Femur (tissue), 1 donor: ENCODE data around the gene TRPV2.

ENCODE experiments used
- DNase-seq: peaks from one replicate; pipeline ENCODE4 v3.0.0-alpha.2; 2017

TRPV2 gene

DNA sequence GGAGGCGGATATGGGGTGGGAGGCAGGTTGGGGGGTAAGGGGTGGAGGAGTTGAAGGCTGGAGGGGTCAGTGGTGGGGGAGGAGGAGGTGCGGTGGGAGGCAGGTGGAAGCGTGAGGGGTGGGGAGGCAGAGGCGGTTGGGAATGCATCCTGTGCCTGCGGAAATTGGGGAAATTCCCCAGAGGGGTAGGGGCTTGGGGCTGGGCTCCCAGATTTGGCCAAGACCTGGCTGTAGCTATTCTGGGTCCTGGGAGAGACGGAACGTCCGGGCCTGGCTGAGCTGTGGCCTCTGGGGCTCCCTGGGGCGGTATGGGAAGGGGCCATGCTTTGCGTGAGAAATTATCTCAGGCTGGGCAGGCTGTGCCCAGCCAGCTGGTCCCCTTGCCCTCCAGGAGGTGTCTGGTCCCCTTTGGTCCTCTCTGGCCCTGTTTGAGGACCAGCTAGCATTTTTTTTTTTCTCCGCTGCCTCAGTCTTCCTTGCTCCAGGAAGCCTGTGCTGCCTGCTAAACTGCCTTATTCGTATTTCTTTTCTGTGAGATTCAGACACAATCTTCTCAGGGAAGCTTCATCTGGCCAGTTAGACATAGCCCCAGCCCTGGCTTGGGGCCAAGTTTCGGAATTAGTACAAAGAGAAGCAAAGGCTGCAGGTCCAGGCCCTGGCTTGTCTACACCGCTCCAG lies 7.3 kb upstream of the TRPV2 start:
- peak; percentile 53 for DNase-seq

DNA sequence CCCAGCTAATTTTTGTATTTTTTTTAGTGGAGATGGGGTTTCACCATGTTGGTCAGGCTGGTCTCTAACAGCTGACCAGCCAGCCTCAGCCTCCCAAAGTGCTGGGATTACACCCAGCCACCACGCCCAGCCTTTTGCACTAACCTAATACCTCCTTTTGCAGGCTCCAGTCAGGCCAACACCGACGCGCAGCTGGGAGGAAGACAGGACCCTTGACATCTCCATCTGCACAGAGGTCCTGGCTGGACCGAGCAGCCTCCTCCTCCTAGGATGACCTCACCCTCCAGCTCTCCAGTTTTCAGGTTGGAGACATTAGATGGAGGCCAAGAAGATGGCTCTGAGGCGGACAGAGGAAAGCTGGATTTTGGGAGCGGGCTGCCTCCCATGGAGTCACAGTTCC lies 2.0 kb downstream of the TRPV2 start:
- no peak for DNase-seq

DNA sequence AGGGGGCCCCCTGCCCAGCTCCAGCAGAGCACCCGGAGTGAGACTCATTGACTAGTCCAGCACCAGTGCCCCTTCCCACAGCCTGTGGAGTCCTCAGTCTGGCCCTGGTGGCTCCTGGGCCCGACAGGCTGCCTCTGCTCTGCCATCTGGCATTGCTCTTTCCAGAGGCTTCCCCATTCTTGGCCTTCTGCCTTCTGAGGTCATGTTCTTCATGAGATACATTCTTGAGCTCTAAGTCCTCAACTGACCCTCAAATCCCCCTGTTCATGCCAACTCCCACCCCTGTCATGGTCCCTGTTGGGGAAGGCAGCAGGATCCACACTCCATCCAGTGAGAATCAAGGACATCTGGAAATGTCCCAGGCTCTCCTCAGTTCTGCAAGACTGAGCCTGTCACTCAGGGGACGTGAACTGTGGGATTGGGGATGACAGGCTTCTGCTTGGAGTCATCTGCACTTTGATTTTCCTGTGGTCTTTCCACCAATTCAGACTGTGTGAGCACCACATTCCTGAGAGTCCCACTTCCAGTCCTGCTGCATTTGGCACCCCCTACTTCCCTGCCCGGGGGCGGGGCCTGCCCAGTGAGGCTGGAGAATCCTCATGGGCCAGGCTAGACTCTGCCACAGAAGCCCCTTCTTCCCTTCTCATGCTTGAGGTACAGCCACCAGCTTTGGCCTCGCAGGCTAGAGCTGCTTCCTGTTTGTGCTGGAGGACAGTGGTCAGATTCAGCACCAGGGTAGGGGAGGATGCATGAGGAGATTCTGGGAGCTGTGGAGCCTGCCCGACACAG lies 2.7 kb downstream of the TRPV2 start:
- DNase-seq, result no peak

DNA sequence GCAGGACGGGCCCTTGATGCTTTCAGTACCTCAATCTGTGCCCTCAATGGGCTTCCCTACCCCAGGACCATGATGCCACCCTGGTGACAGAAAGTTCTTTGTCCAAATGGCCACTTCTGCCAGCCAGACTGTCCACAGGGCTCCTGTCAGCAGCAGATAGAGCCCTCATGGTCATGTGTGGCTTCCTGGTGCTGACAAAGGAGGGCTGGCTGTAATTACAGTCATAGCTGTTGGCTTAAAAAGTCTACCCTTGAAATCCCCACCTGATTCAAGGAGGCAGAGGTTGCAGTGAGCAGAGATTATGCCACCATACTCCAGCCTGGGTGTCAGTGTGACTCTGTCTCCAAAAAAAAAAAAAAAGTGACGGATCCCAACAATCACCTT lies 3.3 kb downstream of the TRPV2 start:
- DNase-seq, result no peak

DNA sequence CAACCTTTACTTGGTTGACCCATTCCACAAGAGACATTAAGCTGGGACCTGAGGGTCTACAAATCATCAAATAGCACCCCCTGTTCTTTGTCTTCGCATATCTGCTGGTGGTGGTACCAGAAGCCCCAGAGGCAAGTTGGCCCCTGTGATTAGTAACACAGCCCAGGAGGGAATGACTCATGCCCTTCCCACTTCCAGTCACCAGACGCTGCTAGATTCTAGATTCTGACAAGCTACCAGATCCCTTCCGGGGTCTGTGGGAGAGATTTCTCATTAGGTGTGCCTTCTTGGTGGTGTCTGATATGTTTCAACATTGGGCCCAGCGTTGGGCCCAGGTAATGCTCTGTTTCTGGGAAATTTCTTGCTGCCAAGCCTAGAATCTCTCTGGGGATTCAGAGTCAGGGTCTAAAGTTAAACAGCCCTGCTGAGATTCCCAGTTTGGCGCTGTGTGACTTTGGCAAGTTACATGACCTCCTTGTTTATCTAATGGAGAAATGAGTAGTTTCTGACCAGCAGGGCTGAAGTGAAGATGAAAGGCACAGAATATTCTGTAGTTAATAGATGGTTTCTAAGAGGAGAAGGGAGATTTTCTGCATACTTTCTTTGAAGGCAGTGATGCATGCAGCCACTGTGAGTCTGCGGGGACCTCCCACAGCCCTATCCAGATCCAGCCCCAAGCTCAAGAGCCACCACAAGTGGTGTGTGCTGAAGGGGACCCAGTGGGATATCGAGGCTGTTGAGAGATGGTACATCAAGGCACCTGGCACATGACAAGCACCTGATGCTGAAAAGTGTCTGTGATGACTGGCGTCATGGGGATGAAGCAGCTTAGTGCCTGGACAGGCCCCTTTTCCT lies 3.9 kb downstream of the TRPV2 start:
- peak; percentile 23 for DNase-seq

DNA sequence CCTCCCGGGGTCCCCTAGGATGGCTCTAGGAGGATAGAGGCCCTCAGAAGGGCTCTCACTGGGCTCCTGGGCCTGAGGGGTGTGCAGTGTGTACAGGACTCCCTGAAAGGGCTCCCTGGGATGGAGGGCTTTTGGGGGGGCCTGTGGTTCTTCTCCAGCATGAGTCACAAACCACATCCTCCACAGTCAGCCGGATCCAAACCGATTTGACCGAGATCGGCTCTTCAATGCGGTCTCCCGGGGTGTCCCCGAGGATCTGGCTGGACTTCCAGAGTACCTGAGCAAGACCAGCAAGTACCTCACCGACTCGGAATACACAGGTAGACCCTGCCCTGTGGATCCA lies 4.5 kb downstream of the TRPV2 start:
- DNase-seq, result peak; percentile 36

DNA sequence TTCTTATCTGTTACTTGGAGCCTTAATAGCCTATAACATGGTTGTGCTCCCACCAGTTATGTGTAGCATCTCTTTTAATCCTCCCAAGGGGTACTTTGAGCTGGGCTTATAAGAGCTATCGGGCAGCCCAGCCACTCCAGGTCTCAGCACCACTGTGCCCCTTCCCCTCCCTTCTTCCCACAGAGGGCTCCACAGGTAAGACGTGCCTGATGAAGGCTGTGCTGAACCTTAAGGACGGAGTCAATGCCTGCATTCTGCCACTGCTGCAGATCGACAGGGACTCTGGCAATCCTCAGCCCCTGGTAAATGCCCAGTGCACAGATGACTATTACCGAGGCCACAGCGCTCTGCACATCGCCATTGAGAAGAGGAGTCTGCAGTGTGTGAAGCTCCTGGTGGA lies 7.0 kb downstream of the TRPV2 start:
- no peak for DNase-seq

DNA sequence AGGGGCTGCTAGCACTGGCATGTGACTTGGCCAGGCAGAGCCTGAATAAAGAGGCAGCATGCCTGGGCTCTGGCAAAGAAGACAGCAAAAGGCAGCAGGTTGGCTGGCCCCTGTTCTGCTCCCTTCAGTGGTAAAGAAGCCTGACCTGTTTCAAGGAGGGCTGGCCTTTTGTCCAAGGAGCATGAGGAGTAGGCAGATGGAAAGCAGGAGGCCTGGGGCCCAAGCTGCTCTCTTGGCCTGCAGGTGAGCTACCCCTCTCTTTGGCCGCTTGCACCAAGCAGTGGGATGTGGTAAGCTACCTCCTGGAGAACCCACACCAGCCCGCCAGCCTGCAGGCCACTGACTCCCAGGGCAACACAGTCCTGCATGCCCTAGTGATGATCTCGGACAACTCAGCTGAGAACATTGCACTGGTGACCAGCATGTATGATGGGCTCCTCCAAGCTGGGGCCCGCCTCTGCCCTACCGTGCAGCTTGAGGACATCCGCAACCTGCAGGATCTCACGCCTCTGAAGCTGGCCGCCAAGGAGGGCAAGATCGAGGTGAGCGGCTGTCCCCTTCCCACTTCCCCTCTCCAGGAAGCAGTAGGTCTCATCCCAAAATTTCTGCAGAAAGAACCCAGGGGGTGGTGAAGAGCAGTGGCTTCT lies 8.0 kb downstream of the TRPV2 start:
- no peak for DNase-seq

DNA sequence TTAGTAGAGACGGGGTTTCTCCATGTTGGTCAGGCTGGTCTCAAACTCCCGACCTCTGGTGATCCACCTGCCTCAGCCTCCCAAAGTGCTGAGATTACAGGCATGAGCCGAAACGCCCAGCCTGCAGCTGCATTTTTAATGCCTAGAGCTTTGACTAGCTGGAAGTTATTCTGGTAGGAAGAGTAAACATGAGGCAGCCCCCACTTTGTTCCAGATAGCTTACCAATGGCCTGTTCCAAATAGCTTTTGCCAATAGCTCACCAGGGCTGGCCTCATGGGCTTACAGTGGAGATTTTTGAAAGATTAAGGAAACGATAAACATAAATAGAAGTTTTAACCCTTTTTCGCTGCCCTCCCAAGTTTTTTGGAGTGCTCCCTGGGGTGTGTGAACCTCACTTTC lies 9.8 kb downstream of the TRPV2 start:
- DNase-seq, result no peak

DNA sequence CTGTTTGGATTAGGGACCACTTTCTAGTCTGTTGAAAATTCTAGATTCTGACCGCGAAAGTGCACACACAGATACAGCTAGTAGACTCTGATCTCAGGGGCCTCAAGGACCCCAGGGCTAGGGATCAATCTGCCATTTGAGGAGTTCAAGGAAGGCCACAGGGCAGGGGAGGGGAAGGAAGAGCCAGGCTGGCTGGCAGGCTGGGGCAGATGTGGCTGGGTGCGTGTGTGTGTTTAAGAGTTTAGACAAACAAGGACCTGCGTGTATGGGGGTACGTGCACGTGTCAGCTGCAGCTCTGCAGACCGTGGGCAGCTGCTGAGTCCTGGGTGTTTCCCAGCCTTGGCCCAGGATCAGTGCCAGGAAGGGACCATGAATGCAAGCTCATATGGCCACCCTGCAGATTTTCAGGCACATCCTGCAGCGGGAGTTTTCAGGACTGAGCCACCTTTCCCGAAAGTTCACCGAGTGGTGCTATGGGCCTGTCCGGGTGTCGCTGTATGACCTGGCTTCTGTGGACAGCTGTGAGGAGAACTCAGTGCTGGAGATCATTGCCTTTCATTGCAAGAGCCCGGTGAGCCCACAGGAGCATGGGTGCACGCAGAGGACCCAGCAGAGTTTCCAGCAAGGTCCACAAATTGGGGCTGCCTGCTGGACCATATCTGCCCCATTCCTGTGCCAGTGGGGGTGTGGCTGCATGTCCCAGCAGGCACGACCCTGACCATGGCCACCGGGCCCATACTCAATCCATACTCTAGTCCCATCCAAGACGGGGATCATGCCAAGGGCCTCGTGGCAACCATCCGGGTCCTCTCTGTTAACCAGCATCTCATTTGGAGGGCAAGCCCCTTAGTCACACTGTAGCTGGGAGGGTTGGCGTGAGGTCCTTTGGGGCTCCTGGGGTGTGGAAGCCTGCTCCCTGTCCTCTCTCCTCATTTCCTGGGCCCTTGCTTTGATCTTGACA lies 10.6 kb downstream of the TRPV2 start:
- peak; percentile 57 for DNase-seq

DNA sequence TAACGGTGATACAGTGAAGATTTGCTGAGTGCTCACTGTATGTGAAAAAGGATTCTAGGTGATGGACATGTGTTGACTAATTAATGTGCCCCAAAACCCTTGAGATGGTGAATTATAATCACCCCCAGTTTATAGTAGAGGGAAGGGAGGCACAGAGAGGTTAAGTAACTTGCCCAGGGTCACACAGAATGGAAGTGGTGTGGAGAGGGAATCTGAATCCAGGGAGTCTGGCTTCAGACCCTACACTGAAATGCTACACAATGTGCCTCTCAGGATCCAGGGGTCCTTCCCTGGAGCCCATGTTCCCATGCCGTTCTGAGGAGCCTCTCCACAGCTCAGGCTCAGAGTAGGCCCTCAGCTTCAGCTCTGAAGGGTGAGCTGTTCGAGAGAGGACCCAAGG lies 11.6 kb downstream of the TRPV2 start:
- DNase-seq, result no peak

DNA sequence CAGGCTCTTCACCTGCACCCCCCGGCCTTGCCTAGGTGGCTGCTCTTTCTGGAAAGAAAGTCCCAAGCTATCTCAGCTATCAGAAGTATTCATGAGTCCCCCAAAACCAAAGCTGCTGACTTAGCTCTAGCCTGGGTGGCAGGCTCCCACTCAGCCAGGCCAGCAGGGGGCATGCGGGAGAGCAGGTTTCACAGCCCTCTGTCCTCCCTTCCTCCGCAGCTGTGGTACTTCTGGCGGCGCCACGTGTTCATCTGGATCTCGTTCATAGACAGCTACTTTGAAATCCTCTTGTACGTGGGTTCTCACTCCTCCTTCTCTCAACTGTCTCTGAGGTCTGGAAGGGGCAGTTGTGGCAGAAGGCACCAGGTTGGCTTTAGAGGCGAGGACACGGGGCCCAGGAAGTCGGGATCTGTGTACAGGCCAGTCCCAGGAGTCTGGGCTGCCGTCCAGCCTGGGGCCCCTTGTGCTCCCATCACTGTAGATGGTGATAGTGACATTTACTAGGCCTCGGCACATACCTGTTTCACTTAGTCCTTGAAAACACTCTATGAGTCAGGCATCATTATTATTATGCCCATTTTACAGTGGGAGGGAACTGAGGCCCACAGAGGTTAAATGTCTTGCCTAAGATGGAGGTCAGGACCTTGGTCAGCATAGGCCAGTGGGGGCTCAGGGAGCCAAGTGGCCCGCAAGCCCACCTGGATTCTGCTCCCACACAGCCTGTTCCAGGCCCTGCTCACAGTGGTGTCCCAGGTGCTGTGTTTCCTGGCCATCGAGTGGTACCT lies 12.9 kb downstream of the TRPV2 start:
- DNase-seq, result peak; percentile 67

DNA sequence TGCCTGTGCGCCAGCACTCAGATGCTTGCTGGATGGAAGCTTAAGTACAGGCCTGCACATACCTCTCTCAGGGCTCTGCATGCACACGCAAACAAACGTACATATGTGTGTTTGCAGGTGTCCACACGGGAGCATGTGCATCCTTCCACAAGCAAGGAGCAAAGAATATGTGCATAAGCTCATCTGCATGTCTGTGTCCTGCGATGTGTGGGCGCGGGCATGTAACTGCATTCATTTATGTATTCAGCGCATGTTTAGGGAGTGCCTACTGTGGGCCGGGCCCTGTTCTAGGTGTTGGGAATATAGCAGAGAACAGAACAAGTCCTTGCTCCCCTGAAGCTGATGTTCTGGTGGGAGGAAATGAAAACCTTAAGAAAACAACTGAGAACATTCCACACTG lies 13.7 kb downstream of the TRPV2 start:
- no peak for DNase-seq

DNA sequence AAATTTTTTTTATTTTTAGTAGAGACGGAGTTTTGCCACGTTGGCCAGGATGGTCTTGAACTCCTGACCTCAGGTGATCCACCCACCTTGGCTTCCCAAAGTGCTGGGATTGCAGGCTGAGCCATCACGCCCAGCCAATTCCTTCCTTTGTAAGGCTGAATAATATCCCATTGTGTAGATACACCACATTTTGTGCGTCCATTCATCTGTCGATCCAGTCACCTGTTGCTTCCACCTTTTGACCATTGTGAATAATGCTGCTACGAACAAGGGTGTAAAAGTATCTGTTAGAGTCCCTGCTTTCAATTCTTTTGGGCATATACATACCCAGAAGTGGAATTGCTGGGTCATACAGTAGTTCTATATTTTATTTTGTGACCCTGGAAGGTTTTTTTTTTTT lies 15.3 kb downstream of the TRPV2 start:
- no peak for DNase-seq

DNA sequence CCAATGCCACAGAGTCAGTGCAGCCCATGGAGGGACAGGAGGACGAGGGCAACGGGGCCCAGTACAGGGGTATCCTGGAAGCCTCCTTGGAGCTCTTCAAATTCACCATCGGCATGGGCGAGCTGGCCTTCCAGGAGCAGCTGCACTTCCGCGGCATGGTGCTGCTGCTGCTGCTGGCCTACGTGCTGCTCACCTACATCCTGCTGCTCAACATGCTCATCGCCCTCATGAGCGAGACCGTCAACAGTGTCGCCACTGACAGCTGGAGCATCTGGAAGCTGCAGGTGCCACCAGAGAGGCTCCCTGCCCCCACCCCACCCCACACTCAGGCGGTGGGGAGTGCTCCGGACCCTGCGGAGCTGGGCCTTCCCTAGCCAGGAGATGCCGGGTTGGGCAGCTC lies 16.6 kb downstream of the TRPV2 start:
- no peak for DNase-seq

DNA sequence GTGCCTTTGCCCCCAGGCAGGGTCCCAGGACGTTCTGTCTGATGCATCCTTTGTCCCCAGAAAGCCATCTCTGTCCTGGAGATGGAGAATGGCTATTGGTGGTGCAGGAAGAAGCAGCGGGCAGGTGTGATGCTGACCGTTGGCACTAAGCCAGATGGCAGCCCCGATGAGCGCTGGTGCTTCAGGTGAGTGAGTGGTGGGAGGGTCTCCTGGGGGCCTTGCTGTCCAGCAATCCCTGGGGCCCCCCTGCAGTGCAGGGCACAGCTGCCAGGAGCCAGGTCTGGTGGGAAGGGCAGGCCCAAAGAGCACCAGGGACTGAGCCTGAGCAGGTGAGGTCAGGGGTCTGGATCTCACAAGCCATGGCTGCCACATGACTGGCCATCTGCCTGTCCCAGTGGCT lies 18.1 kb downstream of the TRPV2 start:
- no peak for DNase-seq

DNA sequence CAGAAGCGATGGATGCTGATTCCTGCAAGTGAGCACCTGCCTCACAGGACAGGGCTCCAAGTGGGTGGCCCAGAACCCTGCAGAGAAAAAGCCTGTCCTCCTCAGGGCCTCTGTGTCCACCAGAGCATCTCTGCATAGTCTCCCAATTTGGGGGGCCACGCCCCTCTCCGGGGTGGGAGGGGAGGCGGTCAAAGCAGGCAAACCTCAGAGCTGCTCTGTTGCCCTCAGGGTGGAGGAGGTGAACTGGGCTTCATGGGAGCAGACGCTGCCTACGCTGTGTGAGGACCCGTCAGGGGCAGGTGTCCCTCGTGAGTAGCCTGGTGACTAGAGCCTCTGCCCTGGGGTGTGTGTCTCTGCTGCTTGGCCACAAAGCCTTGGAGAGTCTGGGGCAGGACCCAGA lies 19.3 kb downstream of the TRPV2 start:
- no peak for DNase-seq

DNA sequence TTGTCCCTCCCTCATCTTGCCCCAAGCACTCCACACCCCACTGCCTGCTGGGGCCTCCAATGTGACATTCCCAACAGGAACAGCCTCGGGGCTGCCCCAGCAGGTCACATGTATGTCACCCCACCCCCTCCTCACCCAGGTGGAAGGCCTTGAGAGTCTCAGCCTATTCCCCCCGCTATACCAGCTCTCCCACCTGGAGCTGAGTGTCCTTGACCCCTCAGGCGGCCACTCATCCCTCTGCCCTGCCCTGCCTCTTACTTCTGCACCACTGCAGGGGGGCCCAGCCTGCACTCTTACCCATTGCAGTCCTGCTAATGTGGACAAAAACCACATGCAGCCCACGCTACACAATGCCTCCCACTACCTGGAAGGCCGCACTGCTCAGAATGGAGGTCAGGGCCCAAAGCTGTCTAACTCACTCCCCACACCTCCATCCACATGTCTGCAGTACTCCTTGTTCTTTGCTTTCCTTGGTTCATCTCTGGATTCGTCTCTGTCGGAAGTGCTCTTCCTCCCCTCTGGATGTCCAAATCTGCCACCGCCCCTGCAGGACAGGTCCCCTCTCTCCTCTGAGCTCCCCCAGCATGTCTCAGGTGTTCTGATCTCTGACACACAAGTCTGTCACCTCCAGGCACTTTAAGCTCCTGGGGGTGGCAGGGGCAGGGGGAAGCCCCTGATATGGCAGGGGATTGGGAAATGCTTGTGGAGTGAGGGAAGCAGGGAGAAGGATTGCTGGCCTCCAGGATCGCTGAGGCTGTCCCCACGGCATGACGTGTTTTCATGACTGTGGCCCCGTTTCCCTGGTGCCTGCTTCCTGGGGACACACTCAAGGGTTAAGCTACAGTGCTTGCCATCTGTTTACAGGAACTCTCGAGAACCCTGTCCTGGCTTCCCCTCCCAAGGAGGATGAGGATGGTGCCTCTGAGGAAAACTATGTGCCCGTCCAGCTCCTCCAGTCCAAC lies 20.8 kb downstream of the TRPV2 start:
- no peak for DNase-seq

DNA sequence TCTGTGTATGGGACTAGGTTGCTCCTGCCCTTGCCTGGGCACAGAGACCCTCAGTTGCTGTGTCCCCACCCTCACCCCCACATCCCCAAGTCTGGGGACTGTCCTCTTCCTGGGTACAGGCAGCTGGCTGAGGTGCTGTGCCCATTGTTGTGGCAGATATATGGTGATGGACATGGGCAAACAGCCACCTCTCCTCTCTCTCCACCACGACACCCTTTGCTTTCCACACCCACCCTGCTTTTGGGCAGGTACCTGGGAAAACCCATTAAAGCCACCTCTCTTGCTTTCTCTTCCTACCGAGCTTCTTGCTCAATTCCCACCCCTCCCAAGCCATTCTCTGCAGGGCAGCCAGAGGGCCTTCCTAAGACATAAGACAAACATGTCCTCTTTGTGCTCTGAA lies 21.7 kb downstream of the TRPV2 start:
- DNase-seq, result no peak

DNA sequence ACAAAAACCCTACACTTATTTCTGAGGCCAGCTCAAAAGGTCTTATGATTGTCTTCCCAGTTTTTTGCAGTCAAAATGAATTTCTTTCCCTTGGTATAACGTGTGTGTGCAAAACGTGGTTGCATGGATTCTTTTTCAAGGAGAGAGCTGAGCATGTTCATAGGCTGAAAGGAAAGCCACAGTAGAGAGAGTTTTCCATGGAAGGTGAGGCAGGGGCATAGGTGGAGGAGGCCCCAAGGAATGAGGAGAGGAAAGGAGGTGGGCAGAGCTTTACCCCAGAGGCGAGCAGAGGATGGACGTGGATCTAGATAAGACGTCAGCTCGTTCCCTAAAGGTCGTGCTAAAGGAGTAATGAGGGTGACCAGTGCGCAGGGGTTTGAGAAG lies 22.8 kb downstream of the TRPV2 start:
- DNase-seq, result no peak
